ENCODE results near the gene PCTP. TPM values are rescaled to one million over a fixed set of nuclear protein-coding genes. Genes with fewer than 3 reads are reported as not detected.

The PCTP gene
- total RNA-seq, 4 donors from 2014 or later, result 6.9 to 13.6 (median 9.7) TPM

DNA sequence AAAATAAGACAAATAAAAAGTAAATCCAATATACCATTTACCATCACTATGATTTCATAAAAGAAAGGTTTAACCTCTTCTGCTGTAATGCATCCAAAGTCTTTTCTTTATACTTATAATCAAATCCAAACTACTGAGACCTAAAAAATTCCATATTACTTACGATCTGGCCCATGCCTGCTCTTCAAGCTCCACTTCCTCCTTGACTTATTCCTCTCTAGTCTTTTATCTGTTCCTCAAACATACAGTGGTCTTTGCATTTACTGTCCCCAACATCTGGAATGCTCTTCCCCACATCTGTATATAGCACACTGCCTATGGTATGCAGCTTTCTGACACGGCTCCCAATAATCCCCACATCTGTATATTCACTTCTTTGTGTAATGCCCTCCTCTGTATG, 33.8 kb downstream of the PCTP start:
- no peak overlapping the region for H3K4me3 ChIP-seq
- no peaks in the 10 kb centered on the region for H3K9me3 ChIP-seq
- 52 to 65% methylated on average over 2 of the region's 2 CpGs for WGBS, 2 donors
- no peak for DNase-seq
- intact Hi-C loops (cut with DNase I), result no loop called here
- H3K27ac ChIP-seq, result peak overlapping the region in 3 of 4 donors; percentile 67 to 79 (median 68)
- TF ChIP-seq, protein P1, sequence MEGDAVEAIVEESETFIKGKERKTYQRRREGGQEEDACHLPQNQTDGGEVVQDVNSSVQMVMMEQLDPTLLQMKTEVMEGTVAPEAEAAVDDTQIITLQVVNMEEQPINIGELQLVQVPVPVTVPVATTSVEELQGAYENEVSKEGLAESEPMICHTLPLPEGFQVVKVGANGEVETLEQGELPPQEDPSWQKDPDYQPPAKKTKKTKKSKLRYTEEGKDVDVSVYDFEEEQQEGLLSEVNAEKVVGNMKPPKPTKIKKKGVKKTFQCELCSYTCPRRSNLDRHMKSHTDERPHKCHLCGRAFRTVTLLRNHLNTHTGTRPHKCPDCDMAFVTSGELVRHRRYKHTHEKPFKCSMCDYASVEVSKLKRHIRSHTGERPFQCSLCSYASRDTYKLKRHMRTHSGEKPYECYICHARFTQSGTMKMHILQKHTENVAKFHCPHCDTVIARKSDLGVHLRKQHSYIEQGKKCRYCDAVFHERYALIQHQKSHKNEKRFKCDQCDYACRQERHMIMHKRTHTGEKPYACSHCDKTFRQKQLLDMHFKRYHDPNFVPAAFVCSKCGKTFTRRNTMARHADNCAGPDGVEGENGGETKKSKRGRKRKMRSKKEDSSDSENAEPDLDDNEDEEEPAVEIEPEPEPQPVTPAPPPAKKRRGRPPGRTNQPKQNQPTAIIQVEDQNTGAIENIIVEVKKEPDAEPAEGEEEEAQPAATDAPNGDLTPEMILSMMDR (IDR thresholded peaks at IDR 0.05), result no peak
- TF ChIP-seq POLR2A (IDR thresholded peaks at IDR 0.05), result no peak
- no peaks in the 10 kb centered on the region for H3K27me3 ChIP-seq
- peaks cover 0 to 13% (median 5%) of the 10 kb centered on the region in 3 donors for H3K4me1 ChIP-seq
- H3K36me3 ChIP-seq, result no peaks in the 10 kb centered on the region

DNA sequence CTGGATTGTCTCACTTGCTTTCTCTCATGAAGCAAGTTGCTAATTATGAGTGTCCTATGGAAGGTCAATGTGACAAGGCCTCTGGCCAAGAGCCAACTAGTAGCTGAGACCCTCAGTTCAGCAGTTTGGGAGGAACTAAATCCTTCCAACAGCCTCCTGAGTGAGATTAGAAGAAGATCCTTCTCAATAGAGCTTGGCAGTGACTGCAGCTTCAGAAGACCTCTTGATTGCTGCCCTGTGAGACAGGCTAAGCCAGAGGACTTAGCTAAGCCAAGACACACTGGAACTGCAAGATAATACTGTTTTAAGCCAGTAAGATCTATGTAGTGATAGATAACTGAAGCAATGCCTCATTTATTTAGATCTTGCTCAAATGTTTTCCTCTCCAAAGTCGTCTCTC, 34.3 kb downstream of the PCTP start:
- no peaks in the 10 kb centered on the region for H3K9me3 ChIP-seq
- DNase-seq, result no peak
- H3K27me3 ChIP-seq, result no peaks in the 10 kb centered on the region
- H3K36me3 ChIP-seq, result no peaks in the 10 kb centered on the region
- TF ChIP-seq, protein P1 (IDR thresholded peaks at IDR 0.05), result no peak
- TF ChIP-seq POLR2A (IDR thresholded peaks at IDR 0.05), result no peak
- peaks cover 0 to 13% (median 5%) of the 10 kb centered on the region in 3 donors for H3K4me1 ChIP-seq
- intact Hi-C loops (cut with DNase I), result no loop called here
- H3K27ac ChIP-seq, result peak overlapping the region in 2 of 4 donors; percentile 67 to 79
- no peak overlapping the region for H3K4me3 ChIP-seq
- 41 to 69% methylated on average over 1 of the region's 1 CpG for WGBS, 2 donors

DNA sequence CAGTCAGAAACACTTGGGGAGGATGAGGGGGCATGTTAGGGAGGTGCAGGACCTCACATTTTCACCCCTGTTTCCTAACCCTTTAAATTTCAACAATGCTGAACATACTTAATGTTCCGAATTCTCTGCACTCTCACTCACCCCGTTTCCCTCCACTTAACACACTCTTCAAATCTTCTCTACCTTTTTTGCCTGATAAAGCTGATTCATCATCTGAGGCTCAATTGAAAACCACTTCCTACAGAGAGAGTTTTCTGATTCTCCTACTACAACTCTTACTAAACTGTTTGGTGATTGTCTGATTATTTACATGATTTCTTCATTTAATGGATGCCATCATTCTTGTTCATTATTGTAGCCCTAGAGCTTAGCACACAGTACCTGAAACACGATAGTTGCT, 42.4 kb downstream of the PCTP start:
- Histone ChIP-seq H3K27me3 (no peaks in the 10 kb centered on the region), H3K4me1 (no peaks in the 10 kb centered on the region), H3K36me3 (no peaks in the 10 kb centered on the region), H3K4me3 (no peak overlapping the region), H3K9me3 (no peaks in the 10 kb centered on the region), H3K27ac (no peak overlapping the region)
- TF ChIP-seq POLR2A (IDR thresholded peaks at IDR 0.05), result no peak
- TF ChIP-seq, protein P1 (IDR thresholded peaks at IDR 0.05), result no peak
- WGBS, 2 donors, result 73 to 82% methylated on average over 3 of the region's 3 CpGs
- no peak for DNase-seq
- intact Hi-C loops (cut with DNase I), result no loop called here

DNA sequence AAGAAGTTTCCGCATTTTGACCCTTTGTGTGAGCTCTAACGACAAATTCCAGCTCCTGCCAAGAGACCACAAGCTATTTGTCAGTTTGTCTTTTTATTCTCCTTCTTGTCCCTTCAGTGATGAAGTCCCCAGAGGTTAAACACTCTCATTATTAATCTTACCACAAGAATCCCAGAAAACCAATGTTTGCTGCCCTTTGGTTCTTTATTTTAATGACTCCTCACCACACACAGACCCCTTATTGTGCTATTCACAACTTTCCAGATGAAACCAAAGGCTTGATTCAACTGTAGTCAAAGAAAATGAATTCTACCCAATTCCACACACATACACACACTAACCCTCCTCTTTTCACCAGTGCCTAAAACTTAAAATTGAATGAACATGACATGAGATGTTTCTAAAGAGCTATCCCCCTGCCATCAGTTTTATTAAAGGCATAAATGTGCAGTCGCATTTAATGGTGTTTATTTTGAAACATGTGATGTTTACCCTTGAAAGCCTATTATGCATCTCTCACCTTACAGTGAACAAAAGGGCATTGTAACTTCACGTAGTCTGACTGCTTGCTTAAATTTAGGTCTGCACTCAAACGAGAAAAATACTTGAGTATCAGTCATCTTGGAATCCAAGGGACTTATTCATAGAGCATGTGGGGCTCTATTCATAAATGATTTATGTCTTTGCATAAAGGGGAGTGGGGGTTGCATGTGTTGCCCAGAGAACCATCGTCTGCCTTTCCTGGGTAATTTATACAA, 44.1 kb downstream of the PCTP start:
- 42 to 50% methylated on average over 6 of the region's 6 CpGs for WGBS, 2 donors
- no peaks in the 10 kb centered on the region for H3K9me3 ChIP-seq
- H3K27ac ChIP-seq, result no peak overlapping the region
- H3K4me1 ChIP-seq, result no peaks in the 10 kb centered on the region
- H3K27me3 ChIP-seq, result no peaks in the 10 kb centered on the region
- no peak for DNase-seq
- intact Hi-C loops (cut with DNase I), result no loop called here
- no peak for TF ChIP-seq POLR2A (IDR thresholded peaks at IDR 0.05)
- H3K36me3 ChIP-seq, result no peaks in the 10 kb centered on the region
- H3K4me3 ChIP-seq, result no peak overlapping the region

DNA sequence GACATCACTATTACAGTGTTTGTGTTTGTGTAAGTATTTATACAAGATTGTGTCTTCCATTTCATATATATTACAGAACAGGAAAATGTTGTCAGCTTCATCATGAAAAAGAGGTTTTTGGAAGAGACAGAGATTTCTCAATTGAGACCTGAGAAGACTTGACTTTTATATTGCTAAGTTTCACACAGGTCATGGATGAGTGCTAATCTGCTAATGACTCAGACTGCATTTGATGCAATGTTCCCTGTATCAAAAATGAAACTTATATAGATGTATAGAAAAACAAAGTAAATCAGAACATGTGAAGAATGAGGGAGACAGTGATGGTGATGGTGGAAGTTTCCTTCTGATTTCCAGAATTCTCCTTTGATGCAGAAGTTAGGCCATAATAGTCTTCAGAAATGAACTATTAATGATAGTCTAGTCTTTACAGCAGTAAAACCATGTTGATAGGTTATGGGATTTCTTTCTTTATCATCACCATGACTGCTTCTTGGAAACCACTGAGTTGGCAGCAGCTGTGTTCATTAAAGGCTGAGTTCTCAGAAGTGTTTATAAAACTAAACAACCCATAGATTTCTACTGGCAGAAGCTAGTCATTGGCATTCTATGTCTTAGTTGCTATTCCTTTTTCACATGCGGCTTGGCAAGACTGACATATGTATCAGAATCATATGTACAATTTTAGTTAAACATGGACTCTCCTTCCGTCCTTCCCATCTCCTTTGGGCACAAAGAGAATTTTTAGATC, 56.1 kb downstream of the PCTP start:
- TF ChIP-seq, protein P1 (IDR thresholded peaks at IDR 0.05), result no peak
- no peak for TF ChIP-seq POLR2A (IDR thresholded peaks at IDR 0.05)
- Histone ChIP-seq H3K4me1 (peaks cover 0 to 13% (median 0%) of the 10 kb centered on the region in 3 donors), H3K27ac (peak overlapping the region in 1 of 4 donors; percentile 6), H3K9me3 (no peaks in the 10 kb centered on the region), H3K27me3 (no peaks in the 10 kb centered on the region), H3K36me3 (no peaks in the 10 kb centered on the region), H3K4me3 (no peak overlapping the region)
- 30 to 48% methylated on average over 2 of the region's 2 CpGs for WGBS, 2 donors
- intact Hi-C loops (cut with DNase I), result no loop called here
- no peak for DNase-seq
